ENCODE measurements around the gene HOXD1. TPM values are rescaled to one million over a fixed set of nuclear protein-coding genes. Genes with fewer than 3 reads are reported as not detected.

The HOXD1 gene
- total RNA-seq, 4 donors from 2014 or later, result 0.85 to 0.89 TPM; not detected in 2

- 65% methylated on average over 11 of the region's 14 CpGs for WGBS
- DNase-seq (ENCODE audit: low spot score in 2 of 2), result no peak
- H3K27me3 ChIP-seq, result peaks cover 96% of the 10 kb centered on the region
Observed at GRCh38 chr2:176150584-176151441, 37.7 kb upstream of the HOXD1 start.

GRCh38 chr2:176151442-176152287 is 36.8 kb upstream of the HOXD1 start, which contains the start of gene HOXD4:
Gene HOXD4 (plus strand): TSS chr2:176151550. CDS start chr2:176151634, 84 bp downstream.
- Histone ChIP-seq H3K36me3 (peaks cover 6% of the 10 kb centered on the region), H3K4me3 (peak within 1 kb of the TSS; percentile 24), H3K9me3 (no peaks in the 10 kb centered on the region), H3K4me1 (peaks cover 8% of the 10 kb centered on the region), H3K27me3 (peaks cover 98% of the 10 kb centered on the region), H3K27ac (no peak within 1 kb of the TSS)
- 51% methylated on average over 36 of the region's 55 CpGs for WGBS
- TF ChIP-seq POLR2A (IDR thresholded peaks at IDR 0.05) (no peak), CTCF (IDR thresholded peaks at IDR 0.05) (no peak), EP300 (IDR thresholded peaks at IDR 0.05) (no peak), POLR2AphosphoS5 (IDR thresholded peaks at IDR 0.05) (no peak)
- DNase-seq (ENCODE audit: low spot score in 2 of 2), result no peak

More at GRCh38 chr2:176150584-176151441, 37.7 kb upstream of the HOXD1 start:
- Histone ChIP-seq H3K4me1 (peaks cover 8% of the 10 kb centered on the region), H3K27ac (no peak overlapping the region), H3K9me3 (no peaks in the 10 kb centered on the region), H3K36me3 (peaks cover 6% of the 10 kb centered on the region), H3K4me3 (no peak overlapping the region)
- no peak for TF ChIP-seq POLR2A (IDR thresholded peaks at IDR 0.05)
- TF ChIP-seq CTCF (IDR thresholded peaks at IDR 0.05), result no peak
- no peak for TF ChIP-seq POLR2AphosphoS5 (IDR thresholded peaks at IDR 0.05)
- TF ChIP-seq EP300 (IDR thresholded peaks at IDR 0.05), result no peak

GRCh38 chr2:176152350-176153181 is 35.9 kb upstream of the HOXD1 start:
- Histone ChIP-seq H3K27ac (no peak overlapping the region), H3K9me3 (no peaks in the 10 kb centered on the region), H3K4me1 (peaks cover 16% of the 10 kb centered on the region), H3K36me3 (peaks cover 6% of the 10 kb centered on the region), H3K4me3 (peak overlapping the region; percentile 24), H3K27me3 (peaks cover 98% of the 10 kb centered on the region)
- TF ChIP-seq EP300 (IDR thresholded peaks at IDR 0.05) (no peak), POLR2A (IDR thresholded peaks at IDR 0.05) (no peak), CTCF (IDR thresholded peaks at IDR 0.05) (no peak), POLR2AphosphoS5 (IDR thresholded peaks at IDR 0.05) (no peak)
- 63% methylated on average over 44 of the region's 48 CpGs for WGBS
- peak; percentile 52 to 65 for DNase-seq (ENCODE audit: low spot score in 2 of 2)

- H3K4me1 ChIP-seq, result peaks cover 38% of the 10 kb centered on the region
- H3K36me3 ChIP-seq, result peaks cover 6% of the 10 kb centered on the region
- DNase-seq (ENCODE audit: low spot score in 2 of 2), result no peak
- no peak overlapping the region for H3K4me3 ChIP-seq
- H3K27ac ChIP-seq, result no peak overlapping the region
- TF ChIP-seq POLR2A (IDR thresholded peaks at IDR 0.05), result no peak
- no peak for TF ChIP-seq POLR2AphosphoS5 (IDR thresholded peaks at IDR 0.05)
- TF ChIP-seq EP300 (IDR thresholded peaks at IDR 0.05), result no peak
- no peak for TF ChIP-seq CTCF (IDR thresholded peaks at IDR 0.05)
- H3K9me3 ChIP-seq, result no peaks in the 10 kb centered on the region
- H3K27me3 ChIP-seq, result peaks cover 99% of the 10 kb centered on the region
- 82% methylated on average over 11 of the region's 11 CpGs for WGBS
Observed at GRCh38 chr2:176154576-176155252, 33.8 kb upstream of the HOXD1 start.

Data from suprapubic skin (tissue), 4 donors.